Hepatocyte (in vitro differentiated cells): Measurements from ENCODE around the gene NPFF.

ENCODE experiments used
- EZH2 ChIP-seq: fragments of 200-600 bp; sonication (generic); IDR thresholded peaks from 2 replicates; pipeline ENCODE4 v1.6.1; 2016; ENCODE audit warnings: antibody characterized with exemption, mild to moderate bottlenecking, borderline replicate concordance
- EZH2phosphoT487 ChIP-seq: fragments of 200-600 bp; sonication (generic); IDR thresholded peaks from one replicate; pipeline ENCODE4 v1.6.1; 2018; ENCODE audit warnings: antibody characterized with exemption, mild to moderate bottlenecking, low read depth, moderate library complexity; ENCODE audit not compliant: unreplicated experiment, severe bottlenecking
- TF ChIP-seq, protein P1 (sequence below): fragments of 200-600 bp; sonication (generic); IDR thresholded peaks from 2 replicates; pipeline ENCODE4 v1.5.1; 2016; ENCODE audit warnings: antibody characterized with exemption, mild to moderate bottlenecking; ENCODE audit not compliant: poor library complexity

DNA sequence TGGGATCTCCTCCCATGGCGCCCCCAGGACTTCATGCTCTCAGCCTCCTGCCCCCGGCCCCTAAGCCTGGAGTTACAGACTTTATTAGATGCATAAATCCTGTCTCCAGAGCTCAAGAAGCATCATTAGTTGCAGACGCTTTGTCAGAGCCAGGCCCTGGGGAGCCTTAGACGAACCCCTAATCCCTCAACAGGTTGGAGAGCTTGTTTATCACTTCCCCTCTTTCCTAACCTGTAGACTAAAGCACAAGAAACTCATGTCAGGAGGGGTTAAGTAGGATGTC lies 260 bp upstream of the NPFF start:
- no peak for TF ChIP-seq EZH2
- TF ChIP-seq, protein P1, sequence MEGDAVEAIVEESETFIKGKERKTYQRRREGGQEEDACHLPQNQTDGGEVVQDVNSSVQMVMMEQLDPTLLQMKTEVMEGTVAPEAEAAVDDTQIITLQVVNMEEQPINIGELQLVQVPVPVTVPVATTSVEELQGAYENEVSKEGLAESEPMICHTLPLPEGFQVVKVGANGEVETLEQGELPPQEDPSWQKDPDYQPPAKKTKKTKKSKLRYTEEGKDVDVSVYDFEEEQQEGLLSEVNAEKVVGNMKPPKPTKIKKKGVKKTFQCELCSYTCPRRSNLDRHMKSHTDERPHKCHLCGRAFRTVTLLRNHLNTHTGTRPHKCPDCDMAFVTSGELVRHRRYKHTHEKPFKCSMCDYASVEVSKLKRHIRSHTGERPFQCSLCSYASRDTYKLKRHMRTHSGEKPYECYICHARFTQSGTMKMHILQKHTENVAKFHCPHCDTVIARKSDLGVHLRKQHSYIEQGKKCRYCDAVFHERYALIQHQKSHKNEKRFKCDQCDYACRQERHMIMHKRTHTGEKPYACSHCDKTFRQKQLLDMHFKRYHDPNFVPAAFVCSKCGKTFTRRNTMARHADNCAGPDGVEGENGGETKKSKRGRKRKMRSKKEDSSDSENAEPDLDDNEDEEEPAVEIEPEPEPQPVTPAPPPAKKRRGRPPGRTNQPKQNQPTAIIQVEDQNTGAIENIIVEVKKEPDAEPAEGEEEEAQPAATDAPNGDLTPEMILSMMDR = no peak
- no peak for TF ChIP-seq EZH2phosphoT487
